Kidney epithelial cell (primary cell): ENCODE data around the gene OR6A2. TPM values are rescaled to one million over a fixed set of nuclear protein-coding genes. Genes with fewer than 3 reads are reported as not detected.
"Not testable (repeated sequence)": the region's sequence is repeated elsewhere in the genome, so short reads cannot be mapped to it uniquely, and the experiment has no call there.

Source experiments
- DNase-seq: peaks from one replicate; pipeline ENCODE4 v3.0.0-alpha.2; 2010; ENCODE audit warnings: low read depth
- H3K27me3 ChIP-seq: 2 replicates; pipeline ENCODE4 v1.6.0; 2011; ENCODE audit warnings: low read length; ENCODE audit not compliant: control insufficient read depth, insufficient read depth
- H3K36me3 ChIP-seq: 2 replicates; pipeline ENCODE4 v1.5.1; 2011; ENCODE audit warnings: low read length; ENCODE audit not compliant: control insufficient read depth, insufficient read depth
- H3K4me3 ChIP-seq: 2 replicates; pipeline ENCODE4 v1.5.1; 2011; ENCODE audit warnings: low read depth, mild to moderate bottlenecking, control low read depth, low read length
- total RNA-seq: library from RNA; depleted of rRNA; stranded (reverse); fragments of >200 nt; gene quantifications from 2 replicates; pipeline ENCODE4 v1.2.3, GENCODE V29; 2015
- TF ChIP-seq, protein P1 (sequence below): IDR thresholded peaks from 2 replicates; pipeline ENCODE4 v1.5.1; 2011; ENCODE audit warnings: mild to moderate bottlenecking, moderate library complexity, low read length, control low read depth, inconsistent platforms; ENCODE audit not compliant: insufficient read depth, poor library complexity, severe bottlenecking

OR6A2 gene
- total RNA-seq, 1 donor from 2014 or later: not detected

DNA sequence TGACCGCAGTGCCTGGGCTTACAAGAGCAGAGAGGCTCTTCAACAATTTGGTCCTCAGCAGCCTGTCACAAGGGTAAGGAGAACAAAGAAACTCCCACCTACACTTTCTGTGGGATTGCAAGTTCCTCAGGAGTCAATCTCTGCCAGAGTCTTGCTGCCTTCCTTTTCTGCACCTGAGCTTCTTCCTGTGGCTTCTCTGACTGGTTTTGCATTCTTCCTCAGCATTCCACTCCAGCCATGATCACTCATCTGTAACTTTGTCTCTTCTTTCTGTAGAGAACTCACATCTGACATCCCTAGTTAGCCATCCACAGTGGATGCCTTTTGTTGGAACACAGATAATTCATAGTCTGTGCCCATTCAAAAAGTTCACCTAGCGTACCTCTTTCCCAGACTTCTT, 14.2 kb upstream of the OR6A2 start:
- TF ChIP-seq, protein P1, sequence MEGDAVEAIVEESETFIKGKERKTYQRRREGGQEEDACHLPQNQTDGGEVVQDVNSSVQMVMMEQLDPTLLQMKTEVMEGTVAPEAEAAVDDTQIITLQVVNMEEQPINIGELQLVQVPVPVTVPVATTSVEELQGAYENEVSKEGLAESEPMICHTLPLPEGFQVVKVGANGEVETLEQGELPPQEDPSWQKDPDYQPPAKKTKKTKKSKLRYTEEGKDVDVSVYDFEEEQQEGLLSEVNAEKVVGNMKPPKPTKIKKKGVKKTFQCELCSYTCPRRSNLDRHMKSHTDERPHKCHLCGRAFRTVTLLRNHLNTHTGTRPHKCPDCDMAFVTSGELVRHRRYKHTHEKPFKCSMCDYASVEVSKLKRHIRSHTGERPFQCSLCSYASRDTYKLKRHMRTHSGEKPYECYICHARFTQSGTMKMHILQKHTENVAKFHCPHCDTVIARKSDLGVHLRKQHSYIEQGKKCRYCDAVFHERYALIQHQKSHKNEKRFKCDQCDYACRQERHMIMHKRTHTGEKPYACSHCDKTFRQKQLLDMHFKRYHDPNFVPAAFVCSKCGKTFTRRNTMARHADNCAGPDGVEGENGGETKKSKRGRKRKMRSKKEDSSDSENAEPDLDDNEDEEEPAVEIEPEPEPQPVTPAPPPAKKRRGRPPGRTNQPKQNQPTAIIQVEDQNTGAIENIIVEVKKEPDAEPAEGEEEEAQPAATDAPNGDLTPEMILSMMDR: no peak
- no peak for DNase-seq
- H3K27me3 ChIP-seq: no peaks in the 10 kb centered on the region
- no peak overlapping the region for H3K4me3 ChIP-seq
- no peaks in the 10 kb centered on the region for H3K36me3 ChIP-seq

DNA sequence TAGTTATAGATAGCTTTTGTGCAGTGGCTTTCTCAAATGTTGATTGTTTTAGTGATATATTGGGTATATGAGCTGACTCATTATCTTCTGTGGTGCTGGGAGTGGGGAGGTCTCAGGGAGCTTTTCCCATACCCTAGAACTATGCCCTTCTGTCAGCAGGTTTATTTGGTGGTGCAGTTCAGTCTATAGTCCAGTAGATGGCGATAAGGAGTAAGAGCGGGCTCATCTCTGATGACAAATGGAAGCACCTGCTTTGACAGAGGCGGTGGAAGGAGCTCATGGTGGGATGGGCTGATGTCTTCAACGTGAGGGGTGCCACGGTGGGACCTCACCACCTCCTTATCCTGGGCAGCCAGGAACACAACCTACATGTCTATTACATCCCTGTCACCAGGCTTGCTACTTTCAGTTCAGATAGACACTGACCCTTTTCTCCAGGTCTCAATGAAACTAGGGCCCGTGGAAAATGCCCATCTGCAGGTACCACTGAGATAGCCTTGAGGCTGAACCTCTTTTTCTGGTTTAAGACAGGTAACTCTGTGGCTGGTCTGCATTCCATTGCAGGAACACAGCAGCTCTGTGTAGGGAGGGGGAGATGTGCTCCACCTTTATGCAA, 13.0 kb upstream of the OR6A2 start:
- Histone ChIP-seq H3K27me3 (no peaks in the 10 kb centered on the region), H3K4me3 (no peak overlapping the region), H3K36me3 (no peaks in the 10 kb centered on the region)
- no peak for DNase-seq
- TF ChIP-seq, protein P1: peak; percentile 95

DNA sequence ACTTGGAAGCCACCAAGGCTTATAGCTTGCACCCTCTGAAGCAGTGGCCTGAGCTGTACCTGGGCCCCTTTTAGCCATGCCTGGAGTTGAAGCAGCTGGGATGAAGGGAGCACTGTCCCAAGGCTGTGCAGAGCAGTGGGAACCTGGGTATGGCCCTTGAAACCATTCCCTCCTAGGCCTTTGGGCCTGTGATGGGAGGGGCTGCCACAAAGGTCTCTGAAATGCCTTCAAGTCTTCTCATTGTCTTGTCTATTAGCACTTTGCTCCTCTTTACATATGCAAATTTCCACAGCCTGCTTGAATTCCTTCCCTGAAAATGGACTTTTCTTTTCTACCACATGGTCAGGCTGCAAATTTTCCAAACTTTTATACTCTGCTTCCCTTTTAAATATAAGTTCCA, 1.6 kb upstream of the OR6A2 start:
- DNase-seq, H3K4me3 ChIP-seq, H3K36me3 ChIP-seq, H3K27me3 ChIP-seq: not testable (repeated sequence)

GRCh38 chr11:6794639-6795038, 4.8 kb downstream of the OR6A2 start:
- TF ChIP-seq, protein P1: no peak
- Histone ChIP-seq H3K27me3 (no peaks in the 10 kb centered on the region), H3K36me3 (no peaks in the 10 kb centered on the region), H3K4me3 (no peak overlapping the region)
- no peak for DNase-seq

GRCh38 chr11:6790546-6790945, 8.9 kb downstream of the OR6A2 start:
- H3K27me3 ChIP-seq: no peaks in the 10 kb centered on the region
- H3K36me3 ChIP-seq: no peaks in the 10 kb centered on the region
- no peak for DNase-seq
- TF ChIP-seq, protein P1: no peak
- H3K4me3 ChIP-seq: no peak overlapping the region

- Histone ChIP-seq H3K4me3 (no peak within 1 kb of the TSS), H3K36me3 (no peaks in the 10 kb centered on the region), H3K27me3 (no peaks in the 10 kb centered on the region)
- TF ChIP-seq, protein P1: no peak
- DNase-seq: no peak
These were observed 16.8 kb downstream of the OR6A2 start, which contains the start of gene OR2AG1 for GRCh38 chr11:6782720-6783119. TSS of gene OR2AG1 (plus strand) at chr11:6783020. CDS start at chr11:6785038, 2,018 bp downstream.
